HG03342 (cell line): Measurements from ENCODE around the gene OLA1.
"Not testable (repeated sequence)": the region's sequence is repeated elsewhere in the genome, so short reads cannot be mapped to it uniquely, and the experiment has no call there.

Experiments
- ATAC-seq: cut with Tn5 transposase; IDR thresholded peaks from one replicate; pipeline ENCODE4 v1.9.1; 2021; ENCODE audit warnings: mild to moderate bottlenecking, moderate library complexity; ENCODE audit not compliant: unreplicated experiment

The OLA1 gene

GRCh38 chr2:174248187-174248997 is at the start of gene OLA1:
TSS of gene OLA1 (minus strand) at chr2:174248532. CDS start at chr2:174246815, 1,717 bp downstream.
- peak; percentile 96 for ATAC-seq

GRCh38 chr2:174292908-174293307 is 44.6 kb upstream of the OLA1 start:
- no peak for ATAC-seq

- ATAC-seq: no peak
Observed at GRCh38 chr2:174286172-174286571, 37.8 kb upstream of the OLA1 start.

GRCh38 chr2:174282441-174282840 is 34.1 kb upstream of the OLA1 start:
- ATAC-seq: no peak

GRCh38 chr2:174281736-174282135 is 33.4 kb upstream of the OLA1 start:
- ATAC-seq: no peak

GRCh38 chr2:174280596-174280995 is 32.3 kb upstream of the OLA1 start:
- no peak for ATAC-seq

GRCh38 chr2:174270263-174270662 is 21.9 kb upstream of the OLA1 start:
- ATAC-seq: not testable (repeated sequence)

GRCh38 chr2:174266288-174266687 is 18.0 kb upstream of the OLA1 start:
- ATAC-seq: no peak

GRCh38 chr2:174263997-174264396 is 15.7 kb upstream of the OLA1 start:
- ATAC-seq: no peak

- ATAC-seq: no peak
Observed at GRCh38 chr2:174259981-174260380, 11.6 kb upstream of the OLA1 start.

GRCh38 chr2:174254267-174254666 is 5.9 kb upstream of the OLA1 start:
- ATAC-seq: no peak

- ATAC-seq: no peak
Observed at GRCh38 chr2:174248998-174249592, 763 bp upstream of the OLA1 start.

- ATAC-seq: peak; percentile 1
Observed at GRCh38 chr2:174247474-174248186, 702 bp downstream of the OLA1 start.

GRCh38 chr2:174246944-174247381 is 1.4 kb downstream of the OLA1 start:
- no peak for ATAC-seq

- not testable (repeated sequence) for ATAC-seq
Observed at GRCh38 chr2:174245628-174246027, 2.7 kb downstream of the OLA1 start.

- no peak for ATAC-seq
Observed at GRCh38 chr2:174245065-174245464, 3.3 kb downstream of the OLA1 start.

- no peak for ATAC-seq
Observed at GRCh38 chr2:174243812-174244211, 4.5 kb downstream of the OLA1 start.

GRCh38 chr2:174240097-174240496 is 8.2 kb downstream of the OLA1 start:
- no peak for ATAC-seq

GRCh38 chr2:174236429-174236828 is 11.9 kb downstream of the OLA1 start:
- ATAC-seq: no peak

- no peak for ATAC-seq
Observed at GRCh38 chr2:174235680-174236079, 12.7 kb downstream of the OLA1 start.

- ATAC-seq: no peak
Observed at GRCh38 chr2:174233771-174234275, 14.5 kb downstream of the OLA1 start.
